Activated CD4-positive, CD25-positive, alpha-beta regulatory T cell treated with anti-CD3 and anti-CD28 coated beads, Interleukin-2, amount 50 U/mL, for 16 hours (primary cell): ENCODE results near the gene COL9A1.

Experiments
- DNase-seq: peaks from one replicate; pipeline ENCODE4 v3.0.0-alpha.2; 2020; ENCODE audit warnings: low read depth, low spot score

COL9A1 gene

DNA sequence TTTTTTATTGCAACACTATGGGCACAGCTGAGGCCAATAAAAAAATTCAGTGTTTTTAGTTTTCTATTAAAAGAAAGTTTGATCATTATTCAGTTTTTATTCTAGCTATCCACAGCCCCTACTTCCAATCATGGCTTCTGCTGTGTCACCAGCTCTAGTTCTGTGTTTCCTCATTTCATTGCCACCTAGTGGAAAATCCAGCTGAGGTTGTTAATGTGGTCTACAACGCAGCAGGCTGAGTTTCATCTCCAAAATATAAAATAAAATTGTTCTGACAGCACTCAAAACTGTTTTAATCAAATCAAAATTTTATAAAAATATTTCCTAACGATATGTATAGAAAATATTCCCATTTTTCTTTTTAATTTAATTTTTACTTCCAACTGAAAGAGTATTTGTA, 13.6 kb downstream of the COL9A1 start:
- DNase-seq: no peak

- DNase-seq: no peak
Observed at GRCh38 chr6:70286905-70287304, 16.0 kb downstream of the COL9A1 start.

- DNase-seq: no peak
Observed at GRCh38 chr6:70285201-70285600, 17.7 kb downstream of the COL9A1 start.

- no peak for DNase-seq
Observed at GRCh38 chr6:70282919-70283461, 19.9 kb downstream of the COL9A1 start.

GRCh38 chr6:70282312-70282918, 20.5 kb downstream of the COL9A1 start:
- DNase-seq: no peak

DNA sequence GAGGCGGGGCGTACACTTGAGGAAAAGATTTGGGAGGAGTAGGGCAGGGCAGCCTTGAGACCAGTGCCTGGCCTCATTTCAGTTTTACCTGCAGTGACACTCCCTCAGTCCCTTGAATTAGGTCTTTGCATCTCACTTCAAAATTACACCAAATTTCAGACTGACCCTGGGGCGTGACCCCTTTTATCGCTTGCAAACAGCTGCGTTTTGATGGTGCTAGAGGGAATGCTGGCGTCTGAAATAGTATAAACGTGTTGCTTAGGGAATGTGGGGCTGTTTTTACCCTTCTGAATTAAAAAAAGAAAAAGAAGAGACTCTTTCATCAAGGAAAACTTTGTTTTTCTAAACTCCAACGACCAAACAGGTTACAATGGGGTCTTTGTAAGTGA, 21.0 kb downstream of the COL9A1 start:
- DNase-seq: no peak

GRCh38 chr6:70280400-70280853, 22.5 kb downstream of the COL9A1 start:
- no peak for DNase-seq

DNA sequence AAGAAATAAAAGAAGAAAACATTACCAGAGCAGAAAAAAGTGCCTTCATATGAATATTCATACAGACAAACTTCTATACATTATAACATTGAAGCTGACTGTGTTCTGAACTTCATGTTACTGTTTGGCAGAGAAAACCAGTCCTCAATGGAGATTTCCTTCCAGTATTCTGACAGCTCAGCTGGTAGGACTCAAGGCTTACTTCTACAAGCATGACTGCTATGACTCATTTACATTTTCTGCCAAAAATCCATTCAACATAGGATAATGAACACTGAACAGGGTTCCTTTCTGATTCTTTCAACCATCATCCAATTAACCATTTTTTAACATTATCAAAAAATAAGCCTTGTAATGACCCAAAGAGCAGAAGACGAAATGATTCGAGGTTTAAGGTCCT, 25.4 kb downstream of the COL9A1 start:
- DNase-seq: no peak

- no peak for DNase-seq
Observed at GRCh38 chr6:70274338-70274737, 28.5 kb downstream of the COL9A1 start.

- DNase-seq: no peak
Observed at GRCh38 chr6:70272071-70272470, 30.8 kb downstream of the COL9A1 start.

- no peak for DNase-seq
Observed at GRCh38 chr6:70270287-70271005, 32.4 kb downstream of the COL9A1 start.

- no peak for DNase-seq
Observed at GRCh38 chr6:70266142-70266541, 36.7 kb downstream of the COL9A1 start.

DNA sequence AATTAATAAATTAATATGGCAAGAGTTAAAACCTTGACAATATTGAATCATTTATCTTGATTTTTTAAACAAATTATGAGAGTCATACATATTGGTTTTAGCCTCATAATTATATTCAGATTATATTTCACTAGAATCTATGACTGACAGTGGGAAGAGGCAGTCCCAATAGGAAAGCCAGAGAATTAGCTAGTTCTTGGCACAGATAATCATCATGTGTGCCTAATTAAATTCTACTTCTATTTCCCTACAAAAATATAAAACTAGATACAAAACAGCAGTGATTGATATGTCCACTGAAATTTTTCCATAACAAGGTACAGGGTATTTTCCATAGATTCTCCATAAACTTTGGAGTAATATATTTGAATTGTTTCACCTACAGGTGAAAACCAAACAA, 38.6 kb downstream of the COL9A1 start:
- DNase-seq: no peak

GRCh38 chr6:70258483-70258882, 44.4 kb downstream of the COL9A1 start:
- no peak for DNase-seq

DNA sequence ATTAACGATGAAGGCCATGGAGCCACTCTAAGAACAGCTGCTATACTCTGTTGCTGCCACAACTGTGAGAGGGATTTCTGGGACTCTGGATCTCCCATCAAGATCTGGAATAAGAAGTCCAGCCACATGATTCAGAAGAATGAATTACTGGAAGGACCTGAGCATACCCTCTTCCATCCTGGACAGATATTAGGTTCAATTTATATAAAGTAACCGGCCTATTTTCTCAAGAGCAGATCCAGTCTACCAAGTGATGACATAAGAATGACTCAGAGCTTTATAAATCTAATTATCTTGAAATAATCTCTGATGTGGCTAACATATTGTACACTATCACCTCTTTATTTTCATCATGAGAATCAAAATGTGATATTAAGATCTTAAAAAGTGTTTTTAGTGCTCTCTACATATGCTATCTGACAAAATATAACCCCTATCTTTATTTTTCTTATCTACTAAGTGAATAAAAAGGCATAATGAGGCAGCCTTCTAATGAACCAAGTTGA, 45.1 kb downstream of the COL9A1 start:
- no peak for DNase-seq

DNA sequence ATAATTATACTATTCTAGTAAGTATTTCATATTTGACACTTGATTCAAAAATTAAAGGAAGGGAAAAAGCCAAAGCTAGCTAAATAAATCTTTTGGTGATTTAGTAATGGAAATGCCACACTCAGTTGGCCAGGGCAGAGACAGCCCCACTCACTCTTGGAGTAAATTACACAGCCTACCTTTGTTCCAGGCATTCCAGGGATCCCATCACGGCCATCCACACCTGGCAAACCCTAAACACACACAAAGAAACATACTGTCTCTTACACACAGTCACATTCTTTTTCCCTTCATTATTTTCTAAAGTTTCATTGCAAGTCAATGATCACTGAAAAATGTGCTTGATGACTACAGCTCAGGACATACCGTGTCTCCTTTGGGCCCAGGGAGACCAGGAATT, 48.1 kb downstream of the COL9A1 start:
- DNase-seq: no peak

DNA sequence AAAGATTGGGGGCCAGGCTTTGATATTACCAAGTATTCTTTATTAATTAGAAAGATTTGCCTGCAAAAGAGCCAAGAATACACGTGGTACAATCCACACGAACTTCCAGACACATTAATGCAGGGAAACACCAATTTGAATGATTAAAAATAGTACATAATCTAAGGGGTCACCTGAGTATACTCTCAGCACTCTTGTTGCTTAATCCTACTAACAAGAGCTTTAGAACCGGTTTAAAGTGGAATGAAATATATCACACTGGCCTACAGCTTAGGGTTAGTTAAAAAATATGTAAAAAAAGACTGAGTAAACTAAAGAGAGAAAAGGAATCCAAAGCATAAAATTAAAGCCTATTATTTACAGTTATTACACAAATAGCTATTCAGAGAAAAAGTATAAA, 49.0 kb downstream of the COL9A1 start:
- no peak for DNase-seq

DNA sequence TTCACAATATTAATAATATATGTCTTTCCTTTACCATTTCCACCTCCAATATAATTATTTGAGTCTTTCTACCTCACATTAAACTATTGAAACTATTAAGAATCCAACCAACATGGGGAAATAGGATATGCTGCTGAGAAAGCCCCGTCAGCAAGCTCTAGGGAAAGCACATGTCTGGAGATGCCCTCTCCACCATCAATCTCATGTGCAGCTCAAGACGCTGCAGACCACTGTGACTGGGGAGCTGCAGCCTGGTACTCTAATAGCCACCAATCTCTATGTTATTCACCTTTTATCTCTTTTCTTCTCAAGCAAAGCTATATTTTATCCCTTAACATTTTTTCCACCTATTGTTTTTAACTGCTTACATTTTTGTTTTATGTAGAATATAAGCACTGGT, 50.3 kb downstream of the COL9A1 start:
- no peak for DNase-seq

- DNase-seq: no peak
Observed at GRCh38 chr6:70246118-70246517, 56.8 kb downstream of the COL9A1 start.

- no peak for DNase-seq
Observed at GRCh38 chr6:70241991-70242420, 60.9 kb downstream of the COL9A1 start.

DNA sequence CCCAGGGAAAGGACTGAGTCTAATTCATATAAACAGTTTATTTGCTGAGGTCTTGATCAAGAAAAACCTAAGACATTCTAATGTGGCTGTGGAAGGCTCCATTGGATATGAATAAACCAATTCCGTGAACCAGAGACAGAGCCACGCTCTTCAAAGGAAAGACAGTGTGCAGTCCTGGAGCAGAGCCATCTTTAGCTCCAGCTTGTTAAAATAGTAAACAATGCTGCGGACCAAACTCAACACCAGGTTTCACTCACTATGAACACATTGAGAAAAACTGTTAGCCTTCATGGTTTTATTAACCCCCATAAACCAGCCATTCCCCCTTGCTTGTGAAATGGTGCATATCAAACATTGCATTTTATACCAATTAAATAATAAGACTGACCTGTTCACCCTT, 61.9 kb downstream of the COL9A1 start:
- DNase-seq: no peak

DNA sequence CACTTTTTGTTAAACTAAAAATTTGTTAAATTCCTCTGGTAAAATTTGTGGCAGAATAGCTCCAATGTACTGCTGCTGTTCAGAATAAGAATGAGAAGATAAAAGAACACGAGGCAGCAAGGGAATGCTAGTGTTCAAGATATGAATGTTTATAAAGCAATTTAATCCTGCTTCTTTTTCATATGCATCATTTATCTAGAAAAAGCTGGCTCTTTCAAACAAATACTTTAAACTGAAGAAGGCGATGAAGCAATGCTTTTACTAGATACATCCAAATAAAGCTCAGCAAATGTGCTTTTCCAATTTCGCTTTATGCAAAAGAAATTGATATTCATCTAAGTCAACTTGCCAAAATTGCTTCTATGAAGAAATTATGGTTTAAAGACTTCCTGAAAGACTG, 66.5 kb downstream of the COL9A1 start:
- no peak for DNase-seq
